A549 treated with dexamethasone at 1 μM for 4 hours (cell line): ENCODE measurements around the gene SCRG1. TPM values are rescaled to one million over a fixed set of nuclear protein-coding genes. Genes with fewer than 3 reads are reported as not detected.

Experiments
- total RNA-seq: library from RNA; stranded (reverse); fragments of 200-300 nt; extraction: Qiagen RNA extraction; gene quantifications from 5 replicates; pipeline ENCODE4 v1.2.3, GENCODE V29; 2022

The SCRG1 gene
- total RNA-seq: not detected in 5 replicates

GRCh38 chr4:173398779-173399415 is at the start of gene SCRG1:
TSS of gene SCRG1 (minus strand) at chr4:173399116. CDS start at chr4:173391414, 7,702 bp downstream.

GRCh38 chr4:173370477-173371291 is 28.2 kb downstream of the SCRG1 start, which contains the start of gene SAP30:
TSS of gene SAP30 (plus strand) at chr4:173370954. CDS start at chr4:173371183, 229 bp downstream.

Other genes with a start within 250 kb of the SCRG1 start
- gene GALNT7, start 230.3 kb downstream of the SCRG1 start, total RNA-seq: 21.9 to 28.6 TPM (median 27.1 TPM) in 5 replicates
- gene HMGB2, start 64.8 kb downstream of the SCRG1 start, total RNA-seq: 95.2 to 123 TPM (median 104 TPM) in 5 replicates
- gene SAP30, start 28.2 kb downstream of the SCRG1 start, total RNA-seq: 19.9 to 25.9 TPM (median 20.9 TPM) in 5 replicates
- gene HAND2, start 131.1 kb upstream of the SCRG1 start, total RNA-seq: 0.49 to 0.79 TPM (median 0.55 TPM) in 5 replicates